ENCODE data around the gene SRMS.
A peak's percentile ranks its signal among the peaks of the same experiment; 100 is the strongest.
"Not testable (repeated sequence)": the region's sequence is repeated elsewhere in the genome, so short reads cannot be mapped to it uniquely, and the experiment has no call there.

SRMS gene

DNA sequence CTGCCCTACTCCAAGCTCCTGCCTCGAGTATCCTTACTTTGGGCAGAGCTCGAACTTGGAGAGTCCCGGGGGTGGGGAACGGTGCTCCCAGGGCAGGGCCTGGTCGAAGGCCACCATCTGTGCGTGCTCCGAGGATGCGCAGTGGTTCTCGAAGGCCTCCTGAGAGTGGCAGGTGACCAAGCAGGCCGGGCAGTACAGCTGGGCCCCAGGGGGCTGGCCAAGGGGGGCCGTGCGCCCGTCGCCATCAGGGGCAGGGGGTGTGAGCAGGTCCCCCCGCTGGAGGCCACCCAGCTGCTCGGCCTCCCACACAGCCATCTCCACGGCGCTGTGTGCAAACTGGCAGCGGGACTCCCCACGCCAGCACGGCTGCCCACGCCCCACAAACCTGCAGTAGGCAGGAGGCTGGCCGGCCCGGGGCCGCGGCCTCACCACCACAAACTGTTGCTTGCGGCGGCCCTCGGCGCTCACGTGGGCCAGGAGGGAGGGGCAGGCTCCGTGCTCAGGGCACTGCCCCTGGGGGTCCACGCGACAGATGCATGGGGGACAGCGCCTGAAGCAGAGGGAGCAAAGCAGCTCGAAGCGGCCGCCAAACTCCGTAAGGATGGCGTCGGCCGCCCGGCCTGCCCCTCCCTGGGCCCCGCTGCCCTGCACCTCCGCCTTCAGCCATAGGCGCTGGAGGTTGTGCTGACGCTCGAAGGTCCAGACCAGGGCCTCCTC lies 24.7 kb upstream of the SRMS start:
- no peak overlapping the region for H3K27ac Mint-ChIP-seq
- peaks cover 7% of the 10 kb centered on the region for H3K36me3 Mint-ChIP-seq
- H3K4me3 Mint-ChIP-seq, result no peak overlapping the region
- no peak for ATAC-seq
- H3K4me1 Mint-ChIP-seq, result peaks cover 22% of the 10 kb centered on the region
- no peaks in the 10 kb centered on the region for H3K9me3 Mint-ChIP-seq
- DNase-seq (ENCODE audit: low spot score in 2 of 2), result no peak

DNA sequence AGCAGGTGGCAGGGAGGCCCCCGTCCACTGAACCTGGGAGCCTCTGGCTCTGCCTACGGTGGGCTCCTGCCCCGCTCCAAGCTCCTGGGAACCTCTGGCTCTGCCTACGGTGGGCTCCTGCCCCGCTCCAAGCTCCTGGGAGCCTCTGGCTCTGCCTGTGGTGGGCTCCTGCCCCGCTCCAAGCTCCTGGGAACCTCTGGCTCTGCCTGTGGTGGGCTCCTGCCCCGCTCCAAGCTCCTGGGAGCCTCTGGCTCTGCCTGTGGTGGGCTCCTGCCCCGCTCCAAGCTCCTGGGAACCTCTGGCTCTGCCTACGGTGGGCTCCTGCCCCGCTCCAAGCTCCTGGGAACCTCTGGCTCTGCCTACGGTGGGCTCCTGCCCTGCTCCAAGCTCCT lies 23.5 kb upstream of the SRMS start:
- H3K9me3 Mint-ChIP-seq; H3K36me3 Mint-ChIP-seq; ATAC-seq; H3K4me3 Mint-ChIP-seq; H3K27ac Mint-ChIP-seq; DNase-seq (ENCODE audit: low spot score in 2 of 2): not testable (repeated sequence)
- peaks cover 25% of the 10 kb centered on the region for H3K4me1 Mint-ChIP-seq

DNA sequence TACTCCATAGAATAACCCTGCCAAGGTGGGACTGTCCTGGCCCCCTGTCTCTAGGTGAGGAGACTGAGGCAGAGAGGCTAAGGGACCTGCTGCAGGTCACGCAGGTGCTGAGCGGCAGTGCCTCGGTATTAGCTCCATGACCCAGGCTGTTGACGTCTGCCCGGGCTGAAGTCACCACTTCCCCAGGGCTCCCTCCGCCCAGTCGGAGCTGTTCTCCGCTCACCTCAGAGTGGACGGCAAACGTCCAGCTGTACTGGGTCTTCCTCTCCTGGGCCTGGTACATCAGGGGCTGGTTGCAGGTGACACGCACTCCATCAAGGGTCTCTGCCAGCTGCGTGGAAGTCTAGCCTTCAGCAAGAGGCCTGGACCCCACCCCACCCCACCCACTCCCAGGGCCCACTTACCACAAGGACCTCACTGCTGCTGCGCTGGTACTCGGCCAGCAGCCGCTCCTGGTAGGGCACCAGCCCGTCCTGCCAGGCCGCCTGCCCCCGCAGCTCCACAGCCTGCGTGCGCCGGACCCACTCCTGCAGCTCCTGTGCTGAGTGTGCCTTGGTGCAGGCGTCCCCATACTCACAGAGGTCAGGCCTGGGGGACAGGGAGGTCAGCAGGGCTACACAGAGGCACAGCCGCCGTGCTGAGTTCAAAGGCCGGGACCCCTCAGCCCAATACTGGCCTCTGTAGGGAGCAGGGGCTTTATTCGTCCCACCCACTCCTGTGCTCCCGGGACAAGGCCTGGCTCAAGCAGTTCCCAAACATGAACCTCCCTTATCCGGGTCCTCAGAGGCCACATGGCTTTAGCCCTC lies 22.9 kb upstream of the SRMS start:
- no peak overlapping the region for H3K4me3 Mint-ChIP-seq
- peaks cover 25% of the 10 kb centered on the region for H3K4me1 Mint-ChIP-seq
- H3K27ac Mint-ChIP-seq, result no peak overlapping the region
- peaks cover 11% of the 10 kb centered on the region for H3K36me3 Mint-ChIP-seq
- ATAC-seq (no peak), DNase-seq (ENCODE audit: low spot score in 2 of 2) (no peak)
- no peaks in the 10 kb centered on the region for H3K9me3 Mint-ChIP-seq

DNA sequence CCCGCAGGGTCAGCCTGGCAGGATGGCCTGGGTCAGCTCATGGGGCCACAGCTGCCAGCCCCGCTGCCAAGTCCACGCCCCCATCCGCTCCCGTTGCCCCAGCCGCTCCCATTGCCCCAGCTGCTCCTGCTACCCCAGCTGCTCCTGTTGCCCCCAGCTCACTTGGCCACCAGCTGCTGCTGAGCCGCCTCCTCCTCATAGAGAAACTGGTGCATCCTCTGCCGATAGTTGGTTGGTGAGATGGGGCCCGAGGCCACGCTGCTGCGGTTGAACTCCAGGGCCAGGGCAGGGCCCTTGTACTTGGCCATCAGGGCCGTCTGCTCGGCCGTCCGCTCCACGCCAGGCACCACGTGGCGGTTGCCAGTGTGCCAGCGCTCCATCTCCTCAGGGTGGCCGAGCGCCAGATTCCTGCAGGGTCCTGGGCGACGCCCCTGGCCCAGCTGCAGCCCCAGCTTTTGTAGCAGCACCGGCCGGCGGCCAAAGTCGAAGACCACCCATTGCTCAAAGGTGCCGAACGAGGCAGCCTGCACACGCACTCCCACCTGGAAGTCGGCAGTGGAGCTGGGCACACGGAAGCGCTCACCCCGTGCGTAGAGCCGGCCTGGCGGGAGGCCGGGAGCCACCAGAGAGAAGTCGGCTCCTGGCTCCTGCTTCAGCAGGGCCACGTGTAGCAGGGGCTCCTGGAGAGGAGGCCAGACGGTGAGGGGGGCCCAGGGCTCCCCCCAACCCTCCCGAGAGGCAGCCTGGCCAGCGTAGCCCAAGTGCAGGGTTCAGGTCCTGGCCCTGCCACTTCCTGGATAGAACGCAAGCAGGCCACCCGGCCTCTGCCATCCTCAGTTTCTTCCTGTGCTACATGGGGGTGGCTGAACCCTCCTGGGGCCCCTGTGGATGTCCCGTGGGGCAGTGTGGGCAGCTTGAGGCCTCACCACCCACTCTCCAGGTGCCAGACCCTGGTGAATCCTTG lies 21.7 kb upstream of the SRMS start:
- Mint-ChIP-seq H3K9me3 (no peaks in the 10 kb centered on the region), H3K27ac (no peak overlapping the region), H3K36me3 (peaks cover 13% of the 10 kb centered on the region), H3K4me1 (peaks cover 25% of the 10 kb centered on the region), H3K4me3 (peak overlapping the region; percentile 73)
- DNase-seq (ENCODE audit: low spot score in 2 of 2), result no peak
- no peak for ATAC-seq

GRCh38 chr20:63568170-63568981 lies 20.8 kb upstream of the SRMS start:
- H3K36me3 Mint-ChIP-seq, result peaks cover 13% of the 10 kb centered on the region
- no peaks in the 10 kb centered on the region for H3K9me3 Mint-ChIP-seq
- peaks cover 25% of the 10 kb centered on the region for H3K4me1 Mint-ChIP-seq
- peak overlapping the region; percentile 73 for H3K4me3 Mint-ChIP-seq
- H3K27ac Mint-ChIP-seq, result peak overlapping the region; percentile 74
- DNase-seq (ENCODE audit: low spot score in 2 of 2), result no peak
- ATAC-seq, result peak; percentile 22

GRCh38 chr20:63567386-63568169 lies 20.0 kb upstream of the SRMS start:
- peak overlapping the region; percentile 73 for H3K4me3 Mint-ChIP-seq
- peaks cover 13% of the 10 kb centered on the region for H3K36me3 Mint-ChIP-seq
- H3K4me1 Mint-ChIP-seq, result peaks cover 25% of the 10 kb centered on the region
- peak; percentile 53 to 85 for DNase-seq (ENCODE audit: low spot score in 2 of 2)
- H3K9me3 Mint-ChIP-seq, result no peaks in the 10 kb centered on the region
- peak; percentile 82 for ATAC-seq
- peak overlapping the region; percentile 74 for H3K27ac Mint-ChIP-seq

DNA sequence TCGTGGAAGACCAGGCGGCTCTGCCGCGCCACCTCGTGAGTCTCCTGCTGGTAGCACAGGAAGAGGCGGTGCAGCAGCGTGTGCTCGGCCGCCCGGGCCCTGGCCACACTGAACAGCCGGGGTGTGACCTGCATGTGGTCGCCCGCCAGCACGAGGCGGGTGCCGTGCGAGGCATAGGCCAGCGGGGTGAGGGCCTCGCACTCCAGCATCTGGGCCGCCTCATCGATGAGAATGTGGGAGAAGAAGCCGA lies 19.5 kb upstream of the SRMS start:
- ATAC-seq (no peak), DNase-seq (ENCODE audit: low spot score in 2 of 2) (no peak)
- peak overlapping the region; percentile 73 for H3K4me3 Mint-ChIP-seq
- H3K36me3 Mint-ChIP-seq, result peaks cover 13% of the 10 kb centered on the region
- peaks cover 25% of the 10 kb centered on the region for H3K4me1 Mint-ChIP-seq
- no peaks in the 10 kb centered on the region for H3K9me3 Mint-ChIP-seq
- H3K27ac Mint-ChIP-seq, result peak overlapping the region; percentile 74

DNA sequence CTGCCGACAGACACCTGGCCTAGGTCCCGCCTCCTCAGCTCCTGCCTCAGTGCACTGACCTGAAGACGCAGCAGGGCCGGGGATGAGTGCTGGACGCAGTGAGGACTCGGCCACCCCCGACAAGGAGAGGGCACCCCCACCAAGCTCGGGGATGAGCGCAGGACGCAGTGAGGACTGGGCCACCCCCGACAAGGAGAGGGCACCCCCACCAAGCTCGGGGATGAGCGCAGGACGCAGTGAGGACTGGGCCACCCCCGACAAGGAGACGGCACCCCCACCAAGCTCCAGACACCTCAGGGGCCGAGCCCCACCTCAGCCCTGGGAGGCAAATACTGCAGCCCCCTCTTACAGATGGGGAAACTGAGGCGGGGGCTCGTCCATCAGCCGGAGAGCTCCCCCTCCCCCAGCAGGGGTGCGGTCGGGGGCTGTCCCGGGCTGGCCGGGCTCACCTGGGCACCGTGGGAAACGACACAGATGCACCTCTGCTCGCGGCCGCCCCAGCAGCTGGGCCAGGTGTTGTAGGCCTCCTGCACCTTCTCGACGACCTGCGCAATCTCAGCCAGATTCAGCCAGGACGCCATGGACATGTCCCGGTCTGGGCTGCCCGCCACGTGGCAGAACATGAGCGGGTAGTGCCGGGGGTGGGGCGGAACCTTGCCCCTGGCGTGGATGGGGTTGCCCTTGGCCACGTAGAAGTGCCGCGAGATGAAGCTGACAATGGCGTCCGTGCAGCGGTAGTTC lies 19.0 kb upstream of the SRMS start:
- H3K4me1 Mint-ChIP-seq, result peaks cover 25% of the 10 kb centered on the region

GRCh38 chr20:63565699-63566335 lies 18.3 kb upstream of the SRMS start:
- H3K36me3 Mint-ChIP-seq, result peaks cover 14% of the 10 kb centered on the region
- peaks cover 25% of the 10 kb centered on the region for H3K4me1 Mint-ChIP-seq
- no peak overlapping the region for H3K27ac Mint-ChIP-seq
- no peak overlapping the region for H3K4me3 Mint-ChIP-seq
- ATAC-seq (no peak), DNase-seq (ENCODE audit: low spot score in 2 of 2) (no peak)
- no peaks in the 10 kb centered on the region for H3K9me3 Mint-ChIP-seq

More for the DNA sequence above, 19.0 kb upstream of the SRMS start:
- H3K27ac Mint-ChIP-seq, result peak overlapping the region; percentile 74
- ATAC-seq (no peak), DNase-seq (ENCODE audit: low spot score in 2 of 2) (no peak)
- peaks cover 13% of the 10 kb centered on the region for H3K36me3 Mint-ChIP-seq
- peak overlapping the region; percentile 73 for H3K4me3 Mint-ChIP-seq
- no peaks in the 10 kb centered on the region for H3K9me3 Mint-ChIP-seq

- DNase-seq (ENCODE audit: low spot score in 2 of 2) (no peak), ATAC-seq (no peak)
- Mint-ChIP-seq H3K4me3 (no peak overlapping the region), H3K36me3 (peaks cover 20% of the 10 kb centered on the region), H3K27ac (no peak overlapping the region), H3K4me1 (peaks cover 30% of the 10 kb centered on the region), H3K9me3 (no peaks in the 10 kb centered on the region)
These were observed 17.6 kb upstream of the SRMS start for GRCh38 chr20:63565021-63565698.

DNA sequence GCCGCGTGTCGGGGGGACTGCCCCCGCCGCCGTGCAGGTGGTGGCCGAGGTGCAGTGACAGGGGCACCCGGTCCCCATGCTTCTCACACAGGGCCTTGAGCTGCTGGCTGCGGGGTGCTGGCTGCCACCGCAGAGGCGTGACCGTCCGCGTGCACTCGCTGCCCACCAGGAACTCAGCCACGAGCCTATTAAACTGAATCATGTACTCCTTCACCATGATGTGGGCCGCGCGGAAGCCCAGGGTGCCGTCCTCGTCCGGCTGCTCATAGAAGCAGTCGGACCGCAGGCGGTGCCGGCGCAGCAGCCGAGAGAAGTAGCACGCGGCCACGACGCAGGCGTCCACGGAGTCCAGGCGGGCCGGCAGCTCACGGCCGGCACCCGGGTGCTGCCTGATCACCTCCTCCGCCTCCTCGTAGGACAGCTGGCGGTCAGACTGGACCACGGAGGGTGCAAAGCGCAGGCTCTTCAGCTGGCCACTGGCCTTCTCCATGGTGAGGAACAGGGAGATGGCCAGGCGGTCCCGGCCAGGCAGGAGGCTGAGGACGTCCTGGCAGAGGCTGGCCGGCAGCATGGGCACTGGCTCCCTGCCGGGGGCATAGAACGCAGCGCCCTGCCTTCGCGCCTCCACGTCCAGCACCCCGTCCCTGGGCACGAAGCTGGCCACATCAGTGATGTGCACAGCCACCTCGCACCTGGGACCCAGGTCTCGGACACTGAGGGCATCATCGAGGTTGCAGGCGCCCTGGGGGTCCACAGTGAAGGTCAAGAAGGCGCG lies 16.7 kb upstream of the SRMS start:
- Mint-ChIP-seq H3K27ac (no peak overlapping the region), H3K4me1 (peaks cover 28% of the 10 kb centered on the region), H3K9me3 (no peaks in the 10 kb centered on the region), H3K36me3 (peaks cover 21% of the 10 kb centered on the region), H3K4me3 (no peak overlapping the region)
- DNase-seq (ENCODE audit: low spot score in 2 of 2) (no peak), ATAC-seq (no peak)

DNA sequence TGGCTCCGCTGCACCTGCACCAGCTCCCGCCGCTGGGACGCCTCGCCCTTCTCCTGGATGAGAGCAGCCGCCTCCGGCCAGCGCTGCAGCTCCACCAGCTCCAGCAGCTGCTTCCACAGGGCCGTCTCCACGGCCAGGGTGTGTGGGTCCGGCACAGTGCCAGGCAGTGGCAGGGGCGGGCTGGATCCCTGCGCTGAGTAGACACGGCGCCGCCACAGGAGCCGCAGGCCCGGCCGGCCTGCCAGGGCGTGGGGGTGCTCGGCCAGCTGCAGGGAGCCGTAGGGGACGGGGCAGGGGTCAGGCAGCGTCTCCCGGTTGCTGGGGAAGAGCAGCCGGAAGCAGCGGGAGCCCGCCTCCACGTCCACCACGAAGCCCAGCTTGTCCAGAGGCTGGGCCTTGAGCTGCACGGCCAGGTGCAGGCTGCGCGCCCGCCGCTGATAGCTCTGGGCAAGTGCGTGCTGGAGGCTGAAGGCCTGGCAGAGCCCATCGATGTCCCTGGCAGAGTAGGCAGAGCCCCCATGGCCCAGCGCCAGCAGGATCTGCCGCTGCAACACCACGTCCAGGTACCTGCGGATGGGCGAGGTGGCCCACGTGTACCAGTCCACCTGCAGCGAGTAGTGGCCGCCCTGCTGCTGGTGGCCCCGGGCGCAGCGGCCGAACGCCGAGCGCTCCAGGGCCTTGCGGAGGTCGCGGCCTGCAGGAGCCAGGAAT lies 15.8 kb upstream of the SRMS start:
- DNase-seq (ENCODE audit: low spot score in 2 of 2), result no peak
- Mint-ChIP-seq H3K4me3 (no peak overlapping the region), H3K27ac (no peak overlapping the region), H3K9me3 (no peaks in the 10 kb centered on the region), H3K36me3 (peaks cover 21% of the 10 kb centered on the region), H3K4me1 (peaks cover 20% of the 10 kb centered on the region)
- ATAC-seq, result no peak

Data from stimulated activated effector memory CD8-positive, alpha-beta T cell treated with anti-CD3 and anti-CD28 coated beads, Interleukin-12 subunit alpha, Interleukin-12 subunit beta, amount 100 ng/mL, for 72 hours (primary cell).